ENCODE data around the gene SSTR5. TPM values are rescaled to one million over a fixed set of nuclear protein-coding genes. Genes with fewer than 3 reads are reported as not detected.

Gene SSTR5
- total RNA-seq, 4 donors from 2014 or later: 1.5 TPM; not detected in 3

DNA sequence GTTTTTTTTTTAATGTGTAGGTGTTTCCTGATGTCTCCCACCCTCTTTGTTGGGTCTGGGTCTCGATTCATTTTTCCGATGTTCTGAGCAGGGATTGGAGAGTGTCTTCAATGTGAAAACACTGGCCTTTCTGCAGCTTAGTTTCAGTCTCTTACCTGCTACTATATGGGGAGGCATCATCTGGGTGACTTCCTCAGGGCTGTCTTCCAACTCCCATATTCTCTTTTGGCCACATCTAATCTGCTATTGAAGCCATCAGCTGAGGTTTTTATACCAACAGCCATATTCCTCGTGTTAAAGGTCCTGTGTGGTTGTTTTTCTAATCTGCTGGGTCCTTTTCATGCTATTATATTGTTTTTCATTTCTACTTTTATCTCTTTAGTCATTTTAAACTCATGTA lies 13.2 kb upstream of the SSTR5 start:
- TF ChIP-seq POLR2AphosphoS5 (IDR thresholded peaks at IDR 0.05) (no peak), POLR2A (IDR thresholded peaks at IDR 0.05) (no peak)
- TF ChIP-seq, protein P1, sequence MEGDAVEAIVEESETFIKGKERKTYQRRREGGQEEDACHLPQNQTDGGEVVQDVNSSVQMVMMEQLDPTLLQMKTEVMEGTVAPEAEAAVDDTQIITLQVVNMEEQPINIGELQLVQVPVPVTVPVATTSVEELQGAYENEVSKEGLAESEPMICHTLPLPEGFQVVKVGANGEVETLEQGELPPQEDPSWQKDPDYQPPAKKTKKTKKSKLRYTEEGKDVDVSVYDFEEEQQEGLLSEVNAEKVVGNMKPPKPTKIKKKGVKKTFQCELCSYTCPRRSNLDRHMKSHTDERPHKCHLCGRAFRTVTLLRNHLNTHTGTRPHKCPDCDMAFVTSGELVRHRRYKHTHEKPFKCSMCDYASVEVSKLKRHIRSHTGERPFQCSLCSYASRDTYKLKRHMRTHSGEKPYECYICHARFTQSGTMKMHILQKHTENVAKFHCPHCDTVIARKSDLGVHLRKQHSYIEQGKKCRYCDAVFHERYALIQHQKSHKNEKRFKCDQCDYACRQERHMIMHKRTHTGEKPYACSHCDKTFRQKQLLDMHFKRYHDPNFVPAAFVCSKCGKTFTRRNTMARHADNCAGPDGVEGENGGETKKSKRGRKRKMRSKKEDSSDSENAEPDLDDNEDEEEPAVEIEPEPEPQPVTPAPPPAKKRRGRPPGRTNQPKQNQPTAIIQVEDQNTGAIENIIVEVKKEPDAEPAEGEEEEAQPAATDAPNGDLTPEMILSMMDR (IDR thresholded peaks at IDR 0.05): no peak
- Histone ChIP-seq H3K27ac (no peak overlapping the region), H3K9me3 (peaks cover 8% of the 10 kb centered on the region), H3K36me3 (no peaks in the 10 kb centered on the region), H3K27me3 (peaks cover 84% of the 10 kb centered on the region), H3K4me1 (no peaks in the 10 kb centered on the region), H3K4me3 (no peak overlapping the region)
- DNase-seq (ENCODE audit: low spot score in 2 of 2): no peak
- 99% methylated on average over 3 of the region's 3 CpGs for WGBS

DNA sequence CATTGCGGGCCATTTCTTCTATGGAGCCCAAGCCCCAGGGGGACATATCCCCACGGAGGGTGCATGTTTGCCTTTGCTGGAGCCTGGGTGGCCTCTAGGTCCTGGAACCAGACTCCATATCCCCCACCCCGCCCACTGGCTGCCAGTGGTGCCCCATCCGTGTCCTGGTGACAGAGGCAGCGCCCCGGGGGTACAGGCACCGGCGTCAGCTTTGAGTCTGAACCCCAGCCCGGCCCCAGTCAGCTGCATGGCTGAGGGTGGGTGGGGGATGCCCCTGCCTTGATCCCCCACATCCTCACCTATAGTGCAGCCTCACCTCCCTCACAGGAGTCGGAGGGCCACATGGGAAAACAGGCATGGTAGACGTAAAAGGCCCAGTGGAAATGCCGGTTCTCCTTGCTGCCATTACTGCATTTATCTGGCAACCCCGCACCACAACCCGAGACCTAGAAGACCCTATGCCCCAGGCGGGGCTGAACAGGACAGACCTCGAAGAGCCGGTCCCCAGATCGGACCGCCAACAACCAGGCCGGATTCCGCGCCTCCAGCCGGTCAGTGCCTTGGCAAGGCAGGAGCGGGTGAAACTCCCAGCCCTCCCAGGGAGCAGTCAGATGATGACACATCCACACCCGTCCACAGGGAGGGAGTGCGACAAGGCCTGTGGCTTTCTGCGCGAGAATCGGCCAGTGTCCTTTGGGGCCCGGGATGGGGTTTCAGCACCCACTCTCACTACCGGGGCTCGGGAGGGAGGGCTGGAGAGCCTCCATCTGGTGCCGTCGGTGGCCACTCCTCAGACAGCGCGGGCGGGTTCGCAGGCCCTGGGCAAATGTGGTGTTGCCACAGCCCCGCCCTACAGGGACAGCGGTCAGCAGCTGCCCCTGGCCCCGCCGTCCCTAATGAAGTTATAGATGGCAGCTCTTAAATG lies 11.9 kb upstream of the SSTR5 start:
- peaks cover 8% of the 10 kb centered on the region for H3K9me3 ChIP-seq
- no peaks in the 10 kb centered on the region for H3K36me3 ChIP-seq
- WGBS: 79% methylated on average over 27 of the region's 42 CpGs
- H3K27ac ChIP-seq: no peak overlapping the region
- TF ChIP-seq, protein P1 (IDR thresholded peaks at IDR 0.05): no peak
- H3K4me1 ChIP-seq: no peaks in the 10 kb centered on the region
- peaks cover 84% of the 10 kb centered on the region for H3K27me3 ChIP-seq
- H3K4me3 ChIP-seq: no peak overlapping the region
- no peak for DNase-seq (ENCODE audit: low spot score in 2 of 2)

DNA sequence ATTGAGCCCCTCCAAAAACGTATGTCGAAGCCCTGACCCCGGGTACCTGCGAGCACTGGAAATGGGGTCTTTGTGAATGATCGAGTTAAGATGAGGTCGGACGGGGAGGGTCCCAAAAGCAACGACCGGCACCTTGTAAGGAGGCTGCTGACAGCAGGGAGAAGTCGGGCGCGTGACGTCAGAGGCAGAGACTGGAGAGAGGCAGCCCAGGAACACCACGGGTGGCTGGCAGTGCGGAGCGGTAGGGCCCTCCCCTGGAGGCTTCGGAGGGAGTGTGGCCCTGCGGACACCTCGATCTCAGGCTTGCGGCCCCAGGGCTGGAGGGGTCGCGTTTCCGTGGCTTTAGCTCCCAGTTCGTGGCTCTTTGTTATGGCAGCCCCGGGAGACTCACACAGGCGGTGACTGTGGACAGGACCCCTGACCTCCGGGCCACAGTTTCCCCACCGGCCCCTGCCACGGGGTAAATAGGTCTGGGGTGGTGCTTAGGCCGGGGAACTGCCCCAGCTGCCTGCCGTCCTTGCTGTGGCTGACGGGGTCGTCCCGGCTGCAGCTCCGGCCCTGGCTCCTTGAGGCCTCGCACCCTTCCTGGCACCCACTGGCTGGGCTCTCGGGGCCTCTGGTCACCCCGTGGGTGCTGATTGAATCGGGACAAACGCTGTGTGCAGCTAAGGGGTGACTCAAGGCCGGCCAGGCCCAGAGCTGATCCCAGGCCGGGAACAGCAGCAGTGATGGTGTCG lies 10.6 kb upstream of the SSTR5 start:
- no peaks in the 10 kb centered on the region for H3K4me1 ChIP-seq
- no peak for DNase-seq (ENCODE audit: low spot score in 2 of 2)
- 87% methylated on average over 36 of the region's 43 CpGs for WGBS
- H3K4me3 ChIP-seq: no peak overlapping the region
- no peak overlapping the region for H3K27ac ChIP-seq
- no peaks in the 10 kb centered on the region for H3K36me3 ChIP-seq
- peaks cover 88% of the 10 kb centered on the region for H3K27me3 ChIP-seq
- no peak for TF ChIP-seq POLR2A (IDR thresholded peaks at IDR 0.05)
- TF ChIP-seq, protein P1 (IDR thresholded peaks at IDR 0.05): no peak
- no peak for TF ChIP-seq EP300 (IDR thresholded peaks at IDR 0.05)
- TF ChIP-seq POLR2AphosphoS5 (IDR thresholded peaks at IDR 0.05): no peak
- peaks cover 5% of the 10 kb centered on the region for H3K9me3 ChIP-seq

DNA sequence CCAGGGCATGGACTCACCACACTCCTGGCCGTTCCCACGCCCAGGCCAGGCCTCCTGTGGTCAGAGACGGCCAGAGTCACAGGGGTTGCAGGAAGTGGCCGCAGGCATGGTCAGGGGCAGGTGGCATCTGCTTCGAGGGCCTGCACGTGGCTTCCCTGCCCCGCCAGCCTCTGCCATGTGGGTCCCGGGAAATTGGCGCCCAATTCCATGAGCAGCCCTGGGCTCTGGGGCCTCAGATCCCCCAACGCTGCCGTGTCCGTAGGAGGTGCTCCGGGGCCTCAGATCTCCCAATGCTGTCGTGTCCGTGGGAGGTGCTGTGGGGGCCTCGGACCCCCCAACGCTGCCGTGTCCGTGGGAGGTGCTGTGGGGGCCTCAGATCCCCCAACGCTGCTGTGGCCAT lies 9.7 kb upstream of the SSTR5 start:
- H3K4me3 ChIP-seq: no peak overlapping the region
- peaks cover 88% of the 10 kb centered on the region for H3K27me3 ChIP-seq
- TF ChIP-seq POLR2AphosphoS5 (IDR thresholded peaks at IDR 0.05) (no peak), EP300 (IDR thresholded peaks at IDR 0.05) (no peak), POLR2A (IDR thresholded peaks at IDR 0.05) (no peak)
- TF ChIP-seq, protein P1 (IDR thresholded peaks at IDR 0.05): no peak

DNA sequence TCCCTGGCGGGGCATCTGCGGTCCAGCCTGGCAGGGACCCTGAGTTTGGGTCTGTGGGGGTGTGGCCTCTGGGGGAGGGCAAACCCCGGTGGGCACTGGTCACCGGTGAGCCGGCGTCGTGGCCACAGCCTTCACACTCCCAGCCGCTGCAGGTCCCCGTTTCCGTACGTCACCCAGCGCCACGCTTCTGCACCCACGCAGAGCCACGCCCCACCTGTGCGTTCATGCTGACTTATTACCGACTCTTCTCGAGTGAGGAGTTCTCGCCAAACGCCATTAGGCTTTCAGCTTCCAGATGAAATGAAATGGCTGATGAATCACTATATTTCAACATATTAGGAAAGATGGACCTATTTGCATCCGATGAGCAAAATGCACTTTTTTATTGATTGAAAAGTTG lies 8.8 kb upstream of the SSTR5 start:
- Histone ChIP-seq H3K9me3 (peaks cover 5% of the 10 kb centered on the region), H3K4me1 (no peaks in the 10 kb centered on the region), H3K36me3 (no peaks in the 10 kb centered on the region), H3K4me3 (no peak overlapping the region), H3K27ac (no peak overlapping the region), H3K27me3 (peaks cover 88% of the 10 kb centered on the region)
- TF ChIP-seq POLR2A (IDR thresholded peaks at IDR 0.05): no peak
- TF ChIP-seq EP300 (IDR thresholded peaks at IDR 0.05): no peak
- TF ChIP-seq, protein P1 (IDR thresholded peaks at IDR 0.05): no peak
- no peak for TF ChIP-seq POLR2AphosphoS5 (IDR thresholded peaks at IDR 0.05)
- WGBS: 78% methylated on average over 13 of the region's 21 CpGs
- DNase-seq (ENCODE audit: low spot score in 2 of 2): no peak

More for the DNA sequence above, 9.7 kb upstream of the SSTR5 start:
- no peak for DNase-seq (ENCODE audit: low spot score in 2 of 2)
- no peaks in the 10 kb centered on the region for H3K36me3 ChIP-seq
- no peaks in the 10 kb centered on the region for H3K4me1 ChIP-seq
- peaks cover 5% of the 10 kb centered on the region for H3K9me3 ChIP-seq
- 55% methylated on average over 6 of the region's 20 CpGs for WGBS
- H3K27ac ChIP-seq: no peak overlapping the region
